Subcutaneous abdominal adipose tissue (tissue), 5 donors: Measurements from ENCODE around the gene GRK3.
"Not testable (repeated sequence)": the region's sequence is repeated elsewhere in the genome, so short reads cannot be mapped to it uniquely, and the experiment has no call there.

ENCODE experiments used
- H3K27ac ChIP-seq: one replicate; pipeline ENCODE4 v1.7.0; 2013; ENCODE audit warnings: low read depth, mild to moderate bottlenecking, inconsistent platforms, low read length, moderate library complexity
- H3K27me3 ChIP-seq, 5 donors: one replicate each; pipeline ENCODE4 v1.7.0; 2013; ENCODE audit warnings: low read length in 5 of 5, inconsistent platforms in 1 of 5; ENCODE audit not compliant: control insufficient read depth in 5 of 5, insufficient read depth in 4 of 5
- H3K36me3 ChIP-seq, 5 donors: one replicate each; pipeline ENCODE4 v1.7.0; 2013; ENCODE audit warnings: low read length in 5 of 5; ENCODE audit not compliant: control insufficient read depth in 5 of 5, insufficient read depth in 5 of 5
- H3K4me1 ChIP-seq, 5 donors: one replicate each; pipeline ENCODE4 v1.7.0; 2013; ENCODE audit warnings: low read length in 5 of 5, mild to moderate bottlenecking in 3 of 5, moderate library complexity in 1 of 5; ENCODE audit not compliant: control insufficient read depth in 5 of 5, insufficient read depth in 5 of 5
- H3K4me3 ChIP-seq, 5 donors: one replicate each; pipeline ENCODE4 v1.7.0; 2013; ENCODE audit warnings: low read length in 5 of 5, low read depth in 1 of 5
- H3K9ac ChIP-seq, 5 donors: one replicate each; pipeline ENCODE4 v1.7.0; 2013; ENCODE audit warnings: low read length in 5 of 5, mild to moderate bottlenecking in 4 of 5, moderate library complexity in 3 of 5
- H3K9me3 ChIP-seq, 5 donors: one replicate each; pipeline ENCODE4 v1.7.0; 2013; ENCODE audit warnings: low read length in 5 of 5; ENCODE audit not compliant: control insufficient read depth in 5 of 5
- donor health status: healthy.
- donor health status: healthy.
- donor health status: healthy.
- donor health status: healthy.
- donor health status: healthy.

GRK3 gene

GRCh38 chr22:25584993-25585392, 20.5 kb downstream of the GRK3 start:
- Histone ChIP-seq H3K27ac (peak overlapping the region; percentile 54), H3K4me1 (peaks cover 0 to 26% (median 8%) of the 10 kb centered on the region in 5 donors)
- not testable (repeated sequence) for H3K27me3 ChIP-seq, H3K9ac ChIP-seq, H3K9me3 ChIP-seq, H3K36me3 ChIP-seq, H3K4me3 ChIP-seq

- H3K9me3 ChIP-seq, H3K9ac ChIP-seq, H3K27ac ChIP-seq, H3K36me3 ChIP-seq, H3K27me3 ChIP-seq, H3K4me1 ChIP-seq, H3K4me3 ChIP-seq: not testable (repeated sequence)
Observed at GRCh38 chr22:25589664-25590063, 25.2 kb downstream of the GRK3 start.

DNA sequence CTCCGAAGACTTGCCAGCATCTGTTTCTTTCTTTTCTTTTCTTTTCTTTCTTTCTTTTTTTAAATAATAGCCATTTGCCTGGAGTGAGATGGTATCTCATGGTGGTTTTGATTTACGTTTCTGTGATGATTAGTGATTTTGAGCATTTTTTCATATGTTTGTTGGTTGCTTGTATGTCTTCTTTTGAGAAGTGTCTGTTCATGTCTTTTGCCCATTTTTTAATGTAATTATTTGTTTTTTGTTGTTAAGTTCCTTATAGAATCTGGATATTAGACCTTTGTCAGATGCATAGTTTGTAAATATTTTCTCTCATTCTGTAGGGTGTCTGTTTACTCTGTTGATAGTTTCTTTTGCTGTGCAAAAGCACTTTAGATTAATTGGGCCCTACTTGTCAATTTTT, 28.8 kb downstream of the GRK3 start:
- not testable (repeated sequence) for H3K4me3 ChIP-seq, H3K4me1 ChIP-seq, H3K27ac ChIP-seq, H3K9ac ChIP-seq, H3K27me3 ChIP-seq, H3K9me3 ChIP-seq, H3K36me3 ChIP-seq

GRCh38 chr22:25598609-25599008, 34.1 kb downstream of the GRK3 start:
- no peaks in the 10 kb centered on the region for H3K27me3 ChIP-seq
- no peak overlapping the region for H3K9ac ChIP-seq
- no peak overlapping the region for H3K27ac ChIP-seq
- peaks cover 0 to 6% (median 0%) of the 10 kb centered on the region in 5 donors for H3K4me1 ChIP-seq
- H3K9me3 ChIP-seq = no peaks in the 10 kb centered on the region
- H3K36me3 ChIP-seq = peaks cover 0 to 5% (median 0%) of the 10 kb centered on the region in 5 donors
- no peak overlapping the region for H3K4me3 ChIP-seq

DNA sequence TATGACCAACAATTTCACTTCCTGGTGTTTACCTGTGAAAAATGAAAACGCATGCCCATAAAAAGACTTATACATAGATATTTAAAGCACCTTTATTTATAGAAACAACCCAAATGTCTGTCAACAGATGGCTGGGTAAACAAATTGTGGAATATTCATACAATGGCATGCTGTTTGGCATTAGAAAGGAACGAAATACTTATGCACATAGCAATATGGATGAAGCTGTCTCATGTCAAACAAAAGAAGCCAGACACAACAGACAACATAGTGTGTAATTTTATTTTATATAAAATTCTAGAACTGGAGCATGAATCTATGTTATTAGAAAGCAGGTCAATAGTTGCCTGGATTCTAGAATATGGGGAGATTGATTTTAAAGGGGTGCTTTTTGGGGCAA, 38.0 kb downstream of the GRK3 start:
- no peaks in the 10 kb centered on the region for H3K9me3 ChIP-seq
- H3K27ac ChIP-seq = no peak overlapping the region
- H3K27me3 ChIP-seq = no peaks in the 10 kb centered on the region
- H3K4me3 ChIP-seq = no peak overlapping the region
- no peak overlapping the region for H3K9ac ChIP-seq
- H3K36me3 ChIP-seq = peaks cover 0 to 4% (median 0%) of the 10 kb centered on the region in 5 donors
- peaks cover 0 to 11% (median 0%) of the 10 kb centered on the region in 5 donors for H3K4me1 ChIP-seq

GRCh38 chr22:25602916-25603315, 38.4 kb downstream of the GRK3 start:
- Histone ChIP-seq H3K4me1 (peaks cover 0 to 11% (median 0%) of the 10 kb centered on the region in 5 donors), H3K27ac (no peak overlapping the region), H3K27me3 (no peaks in the 10 kb centered on the region), H3K36me3 (peaks cover 0 to 4% (median 0%) of the 10 kb centered on the region in 5 donors), H3K9me3 (no peaks in the 10 kb centered on the region), H3K4me3 (no peak overlapping the region), H3K9ac (no peak overlapping the region)

GRCh38 chr22:25605146-25605545, 40.7 kb downstream of the GRK3 start:
- not testable (repeated sequence) for H3K4me3 ChIP-seq, H3K9ac ChIP-seq, H3K27ac ChIP-seq, H3K27me3 ChIP-seq, H3K36me3 ChIP-seq, H3K9me3 ChIP-seq
- H3K4me1 ChIP-seq = peaks cover 0 to 11% (median 0%) of the 10 kb centered on the region in 5 donors

DNA sequence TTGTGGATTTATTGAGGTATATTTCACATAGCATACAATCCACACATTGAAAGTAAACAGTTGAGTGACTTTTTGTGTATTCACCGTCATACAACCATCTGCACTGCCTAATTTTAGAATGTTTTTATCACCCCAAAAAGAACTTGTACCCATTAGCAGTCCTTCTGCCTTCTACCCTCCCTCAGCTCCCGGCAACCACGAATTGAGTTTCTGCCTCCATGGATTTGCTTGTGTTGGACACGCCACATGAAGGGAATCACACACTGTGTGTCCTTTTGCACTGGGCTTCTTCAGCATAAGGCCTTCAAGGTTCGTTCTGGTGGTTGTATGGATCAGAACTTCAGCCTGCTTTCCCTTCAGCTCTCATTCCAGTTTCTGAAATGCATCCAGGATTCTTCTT, 41.1 kb downstream of the GRK3 start:
- H3K36me3 ChIP-seq, H3K27me3 ChIP-seq, H3K27ac ChIP-seq, H3K4me3 ChIP-seq, H3K9me3 ChIP-seq, H3K9ac ChIP-seq: not testable (repeated sequence)
- H3K4me1 ChIP-seq = peaks cover 0 to 11% (median 0%) of the 10 kb centered on the region in 5 donors

DNA sequence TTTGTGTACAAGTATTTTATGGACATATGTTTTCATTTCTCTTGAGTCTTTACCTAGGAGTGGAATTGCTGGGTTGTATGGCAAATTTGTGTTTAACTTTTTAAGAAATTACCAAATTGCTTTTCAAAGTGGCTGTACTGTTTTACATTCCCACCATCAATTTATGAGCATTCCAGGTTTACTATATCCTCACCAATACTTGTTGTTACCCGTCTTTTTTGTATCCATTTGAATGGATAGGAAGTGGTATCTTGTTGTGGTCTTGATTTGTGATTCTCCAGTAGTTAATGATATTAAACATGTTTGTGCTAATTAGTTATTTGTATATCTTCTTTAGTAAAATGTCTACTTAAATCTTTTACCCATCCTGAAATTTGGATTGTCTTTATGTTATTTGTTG, 46.8 kb downstream of the GRK3 start:
- not testable (repeated sequence) for H3K9ac ChIP-seq, H3K4me3 ChIP-seq, H3K36me3 ChIP-seq, H3K27ac ChIP-seq, H3K27me3 ChIP-seq, H3K9me3 ChIP-seq
- H3K4me1 ChIP-seq = peaks cover 0 to 14% (median 5%) of the 10 kb centered on the region in 5 donors

DNA sequence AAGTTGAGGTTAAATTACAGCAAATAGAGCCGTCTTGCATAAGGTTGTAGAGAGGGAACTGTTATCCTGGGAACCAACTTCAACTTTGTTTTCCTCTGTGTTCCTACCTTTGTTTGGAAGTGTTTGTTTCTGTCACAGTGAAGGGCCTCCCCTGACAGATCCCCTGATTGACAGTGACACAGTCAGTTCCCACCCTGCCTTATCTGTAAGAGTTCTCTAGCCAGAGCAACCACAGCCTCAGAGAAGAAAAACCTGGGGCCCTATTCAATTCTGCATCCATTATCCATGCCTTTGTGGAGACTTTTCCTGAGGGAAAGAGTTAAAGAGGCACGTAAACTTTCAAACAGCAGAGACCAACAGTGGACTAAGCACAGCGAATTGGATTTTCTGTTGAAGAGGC, 48.7 kb downstream of the GRK3 start:
- H3K9me3 ChIP-seq, H3K36me3 ChIP-seq, H3K9ac ChIP-seq, H3K27me3 ChIP-seq, H3K4me3 ChIP-seq, H3K27ac ChIP-seq: not testable (repeated sequence)
- peaks cover 0 to 17% (median 5%) of the 10 kb centered on the region in 5 donors for H3K4me1 ChIP-seq

DNA sequence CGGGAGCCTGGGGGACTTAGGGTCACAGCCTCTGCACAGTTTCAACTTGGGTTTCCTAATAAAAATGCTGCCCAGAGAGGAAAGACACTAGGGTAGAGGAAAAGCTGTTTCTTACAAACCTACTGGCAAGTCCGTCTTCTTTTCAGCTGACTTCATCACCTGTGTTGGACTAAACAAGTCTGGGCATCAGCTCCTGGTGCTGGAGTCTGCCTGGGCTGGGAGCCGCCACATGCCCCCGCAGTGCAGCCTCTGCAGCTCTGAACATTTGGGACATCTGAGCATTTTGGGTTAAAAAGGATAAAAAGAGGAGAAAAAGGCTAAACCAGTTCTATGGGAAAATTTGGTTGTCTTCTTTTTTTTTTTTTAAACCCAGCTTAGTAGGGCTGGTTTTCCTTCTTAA, 49.1 kb downstream of the GRK3 start:
- H3K9ac ChIP-seq, H3K4me3 ChIP-seq: not testable (repeated sequence)

More for the DNA sequence above, 49.1 kb downstream of the GRK3 start:
- H3K36me3 ChIP-seq, H3K27me3 ChIP-seq, H3K9me3 ChIP-seq, H3K27ac ChIP-seq: not testable (repeated sequence)
- peaks cover 0 to 16% (median 5%) of the 10 kb centered on the region in 5 donors for H3K4me1 ChIP-seq
